Adipocyte (in vitro differentiated cells): ENCODE results near the gene RAB30.

Experiments
- DNase-seq: peaks from one replicate; pipeline ENCODE4 v3.0.0-alpha.2; 2015; ENCODE audit warnings: low read depth
- H3K27me3 ChIP-seq: replicated peaks from 2 replicates; pipeline ENCODE4 v1.7.0; 2013; ENCODE audit warnings: mild to moderate bottlenecking, low read length, moderate library complexity; ENCODE audit not compliant: control insufficient read depth, insufficient read depth
- H3K36me3 ChIP-seq: 2 replicates; pipeline ENCODE4 v1.7.0; 2013; ENCODE audit warnings: low read length, mild to moderate bottlenecking, moderate library complexity; ENCODE audit not compliant: control insufficient read depth, insufficient read depth, severe bottlenecking
- H3K4me1 ChIP-seq: 2 replicates; pipeline ENCODE4 v1.7.0; 2013; ENCODE audit warnings: mild to moderate bottlenecking, low read length, moderate library complexity; ENCODE audit not compliant: control insufficient read depth, insufficient read depth
- H3K4me3 ChIP-seq: 2 replicates; pipeline ENCODE4 v1.7.0; 2013; ENCODE audit warnings: mild to moderate bottlenecking, low read length, moderate library complexity
- H3K9ac ChIP-seq: 2 replicates; pipeline ENCODE4 v1.7.0; 2013; ENCODE audit warnings: mild to moderate bottlenecking, low read length, moderate library complexity
- H3K9me3 ChIP-seq: 2 replicates; pipeline ENCODE4 v1.7.0; 2013; ENCODE audit warnings: mild to moderate bottlenecking, low read length, moderate library complexity; ENCODE audit not compliant: control insufficient read depth

RAB30 gene

DNA sequence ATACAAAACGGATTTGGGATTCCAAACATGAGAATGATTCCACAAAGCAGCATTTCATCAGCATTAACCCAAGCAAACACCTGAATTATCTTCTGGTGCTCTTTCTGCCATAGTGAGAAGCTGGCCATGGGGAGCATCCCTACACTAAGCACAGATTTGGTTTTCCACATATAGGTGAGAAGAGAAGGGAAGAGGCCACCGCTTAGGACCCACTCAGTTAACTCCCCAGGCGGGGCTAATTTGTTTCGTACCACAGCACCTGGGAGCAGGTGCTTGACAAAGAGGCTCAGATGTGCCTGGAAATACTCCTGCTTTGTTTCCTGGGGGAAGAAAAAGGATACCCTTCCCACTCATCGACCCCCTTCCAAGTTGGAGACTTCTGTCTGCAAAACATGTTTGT is 64.2 kb downstream of the RAB30 start:
- Histone ChIP-seq H3K27me3 (no peaks in the 10 kb centered on the region), H3K4me1 (peaks cover 27% of the 10 kb centered on the region), H3K36me3 (no peaks in the 10 kb centered on the region), H3K9ac (no peak overlapping the region), H3K4me3 (no peak overlapping the region), H3K9me3 (no peaks in the 10 kb centered on the region)
- DNase-seq: no peak

DNA sequence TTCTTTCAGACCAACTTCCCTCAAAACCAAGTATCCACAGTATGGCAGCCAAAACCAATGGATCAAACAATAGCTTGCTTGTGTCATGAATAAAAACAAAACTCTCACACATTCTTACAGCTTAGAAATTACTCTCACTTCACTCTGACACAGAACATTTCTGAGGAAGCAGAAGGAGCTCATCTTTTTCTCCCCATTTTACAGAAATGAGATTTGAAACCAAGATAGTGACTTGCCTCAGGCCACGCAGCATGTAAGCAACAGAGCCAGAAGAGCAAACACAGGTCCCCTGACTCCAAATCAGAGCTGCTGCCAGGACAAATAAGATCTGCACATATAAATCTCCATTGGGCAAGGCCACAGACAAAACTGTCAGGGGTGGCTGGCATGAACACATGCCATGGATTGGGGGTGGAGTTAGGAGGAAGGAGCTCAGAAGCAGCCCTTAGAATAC is 64.8 kb downstream of the RAB30 start:
- H3K4me1 ChIP-seq: peaks cover 33% of the 10 kb centered on the region
- H3K4me3 ChIP-seq: no peak overlapping the region
- H3K27me3 ChIP-seq: no peaks in the 10 kb centered on the region
- no peaks in the 10 kb centered on the region for H3K36me3 ChIP-seq
- peak; percentile 12 for DNase-seq
- H3K9ac ChIP-seq: no peak overlapping the region
- H3K9me3 ChIP-seq: no peaks in the 10 kb centered on the region

DNA sequence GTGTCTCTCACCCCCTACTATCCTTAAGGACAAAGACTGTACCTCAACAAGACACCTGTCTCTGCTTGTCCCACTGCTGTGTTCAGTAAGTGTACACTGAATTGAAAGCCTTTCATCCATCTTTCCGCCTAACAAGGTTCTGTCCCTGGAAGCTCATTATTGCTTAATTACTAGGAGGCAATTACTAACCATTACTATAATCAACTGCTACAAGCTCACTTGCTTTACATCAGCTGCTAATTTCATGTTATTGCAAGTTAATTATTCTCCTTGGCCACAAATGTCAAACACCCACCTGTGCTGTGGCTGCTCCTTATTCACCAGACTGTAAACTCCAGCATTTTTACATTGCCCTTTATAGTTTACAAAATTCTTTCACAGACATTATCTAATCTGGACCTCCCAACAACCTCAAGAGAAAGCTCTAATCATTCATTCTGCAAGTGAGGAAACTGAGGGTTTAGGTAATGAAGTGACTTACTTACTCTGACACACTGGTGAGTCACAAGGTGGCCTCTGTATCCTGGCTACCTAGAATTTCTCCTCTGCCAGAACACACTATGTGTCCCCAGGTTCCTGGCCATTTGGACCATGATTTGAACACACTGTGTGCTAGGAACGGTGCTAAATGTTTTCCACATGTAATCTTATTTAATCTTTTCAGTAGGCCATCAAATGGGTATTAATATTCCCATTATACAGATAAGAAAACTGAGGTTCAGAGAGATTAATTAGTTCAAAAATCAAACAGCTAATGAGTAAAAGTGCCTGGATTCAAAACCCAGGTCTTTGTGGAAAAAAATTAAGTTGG is 66.7 kb downstream of the RAB30 start:
- Histone ChIP-seq H3K4me1 (peaks cover 33% of the 10 kb centered on the region), H3K27me3 (no peaks in the 10 kb centered on the region), H3K36me3 (no peaks in the 10 kb centered on the region), H3K9me3 (no peaks in the 10 kb centered on the region), H3K9ac (no peak overlapping the region), H3K4me3 (no peak overlapping the region)
- no peak for DNase-seq

DNA sequence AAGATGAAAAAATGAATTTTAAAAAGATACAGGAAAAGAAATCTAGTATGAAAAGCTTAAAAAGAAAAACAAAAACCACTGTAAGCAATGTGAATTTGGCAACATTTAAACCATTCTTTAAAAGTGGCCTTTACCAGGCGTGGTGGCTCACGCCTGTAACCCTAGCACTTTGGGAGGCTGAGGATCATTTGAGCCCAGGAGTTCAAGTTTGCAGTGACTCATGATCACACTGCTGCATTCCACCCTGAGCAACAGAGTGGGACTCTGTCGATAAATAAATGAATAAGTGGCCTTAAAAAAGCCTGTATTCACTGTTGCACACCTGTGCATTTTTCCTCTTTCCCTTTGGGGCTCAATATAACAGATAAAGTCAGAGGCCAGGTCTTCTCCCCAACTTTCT is 69.2 kb downstream of the RAB30 start:
- no peak overlapping the region for H3K4me3 ChIP-seq
- H3K9ac ChIP-seq: no peak overlapping the region
- H3K9me3 ChIP-seq: no peaks in the 10 kb centered on the region
- H3K4me1 ChIP-seq: peaks cover 21% of the 10 kb centered on the region
- DNase-seq: no peak
- no peaks in the 10 kb centered on the region for H3K36me3 ChIP-seq
- no peaks in the 10 kb centered on the region for H3K27me3 ChIP-seq

DNA sequence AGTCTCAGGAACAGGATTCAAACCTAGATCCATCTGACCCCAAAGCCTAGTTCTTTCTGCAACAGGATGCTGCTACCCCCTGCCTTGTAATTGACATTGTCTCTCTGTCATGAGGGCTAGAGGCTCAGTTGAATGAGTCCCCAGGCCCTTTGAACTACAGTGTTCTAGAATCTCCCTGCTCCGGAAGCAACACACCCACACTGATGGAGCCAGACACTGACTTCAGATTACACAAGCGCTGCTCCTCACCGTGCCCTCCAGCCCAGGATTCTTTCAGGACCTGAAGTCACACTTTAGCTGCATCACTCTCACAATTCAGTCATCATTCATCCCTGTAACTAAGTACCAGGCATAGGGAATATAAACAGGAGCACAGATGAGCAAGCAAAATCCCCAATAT is 69.6 kb downstream of the RAB30 start:
- Histone ChIP-seq H3K9me3 (no peaks in the 10 kb centered on the region), H3K27me3 (no peaks in the 10 kb centered on the region), H3K4me1 (peaks cover 16% of the 10 kb centered on the region), H3K4me3 (no peak overlapping the region), H3K36me3 (no peaks in the 10 kb centered on the region), H3K9ac (no peak overlapping the region)
- no peak for DNase-seq

DNA sequence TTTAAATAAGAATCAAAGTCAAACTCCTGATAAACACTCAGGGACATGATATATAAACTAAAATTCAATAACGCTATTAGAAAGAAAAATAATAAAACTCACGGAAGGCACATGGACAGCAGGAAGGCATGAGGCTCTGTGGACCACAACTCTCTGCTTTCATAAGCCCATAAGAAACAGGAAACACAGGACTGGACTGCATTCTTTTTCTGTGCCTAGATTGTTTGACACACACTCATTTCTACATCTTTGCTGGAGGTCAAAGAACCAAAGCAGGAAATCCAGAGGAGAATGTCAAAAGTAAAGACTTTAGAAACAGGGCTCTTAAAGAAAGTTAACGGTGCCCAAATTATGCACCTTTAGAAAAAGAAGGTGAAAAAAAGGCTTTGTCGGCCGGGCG is 71.3 kb downstream of the RAB30 start:
- no peak for DNase-seq
- Histone ChIP-seq H3K27me3 (no peaks in the 10 kb centered on the region), H3K9ac (no peak overlapping the region), H3K4me1 (peaks cover 22% of the 10 kb centered on the region), H3K4me3 (no peak overlapping the region), H3K36me3 (no peaks in the 10 kb centered on the region), H3K9me3 (no peaks in the 10 kb centered on the region)

DNA sequence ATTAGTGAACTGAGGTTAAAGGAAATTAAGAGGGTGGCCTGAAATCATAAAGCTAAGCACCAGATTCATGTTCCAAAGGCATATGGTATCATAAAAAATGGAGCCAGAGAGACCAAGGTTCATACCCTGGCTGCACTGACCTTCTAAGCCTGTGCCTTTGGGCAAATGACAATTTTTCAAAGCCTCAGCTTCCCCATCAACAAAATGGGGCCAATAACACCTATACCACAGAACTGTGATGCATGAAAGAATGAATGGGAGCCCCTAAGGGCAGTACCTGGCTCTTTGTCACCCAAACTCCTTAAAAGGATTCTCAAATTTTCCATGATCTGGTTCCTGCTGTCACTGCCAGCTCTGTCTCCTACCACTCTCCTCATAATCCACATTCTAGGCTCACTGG is 72.5 kb downstream of the RAB30 start:
- no peak for DNase-seq
- Histone ChIP-seq H3K9me3 (no peaks in the 10 kb centered on the region), H3K36me3 (no peaks in the 10 kb centered on the region), H3K27me3 (no peaks in the 10 kb centered on the region), H3K4me3 (no peak overlapping the region), H3K4me1 (peaks cover 33% of the 10 kb centered on the region), H3K9ac (no peak overlapping the region)

DNA sequence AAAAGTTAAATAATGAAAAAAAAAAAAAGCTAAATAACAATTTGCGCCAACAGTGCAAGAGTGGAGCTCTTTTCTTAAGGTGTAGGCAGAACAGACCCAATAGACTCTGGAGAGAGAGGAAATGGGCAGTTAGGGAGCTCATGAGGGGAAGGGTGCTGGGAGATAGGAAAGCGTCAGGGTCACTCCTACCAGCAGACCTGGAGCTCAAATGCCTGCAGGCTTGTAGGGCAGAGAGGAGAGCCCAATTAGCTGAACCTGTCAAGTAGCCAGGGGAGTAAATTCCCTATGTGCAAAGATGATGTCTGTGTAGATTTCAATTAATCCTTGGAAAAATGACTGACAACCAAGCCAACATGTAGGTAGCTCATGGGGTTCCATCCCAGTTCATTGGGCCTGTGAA is 73.0 kb downstream of the RAB30 start:
- DNase-seq: no peak
- H3K36me3 ChIP-seq: no peaks in the 10 kb centered on the region
- H3K9ac ChIP-seq: no peak overlapping the region
- H3K4me3 ChIP-seq: no peak overlapping the region
- H3K27me3 ChIP-seq: no peaks in the 10 kb centered on the region
- H3K9me3 ChIP-seq: no peaks in the 10 kb centered on the region
- peaks cover 34% of the 10 kb centered on the region for H3K4me1 ChIP-seq

DNA sequence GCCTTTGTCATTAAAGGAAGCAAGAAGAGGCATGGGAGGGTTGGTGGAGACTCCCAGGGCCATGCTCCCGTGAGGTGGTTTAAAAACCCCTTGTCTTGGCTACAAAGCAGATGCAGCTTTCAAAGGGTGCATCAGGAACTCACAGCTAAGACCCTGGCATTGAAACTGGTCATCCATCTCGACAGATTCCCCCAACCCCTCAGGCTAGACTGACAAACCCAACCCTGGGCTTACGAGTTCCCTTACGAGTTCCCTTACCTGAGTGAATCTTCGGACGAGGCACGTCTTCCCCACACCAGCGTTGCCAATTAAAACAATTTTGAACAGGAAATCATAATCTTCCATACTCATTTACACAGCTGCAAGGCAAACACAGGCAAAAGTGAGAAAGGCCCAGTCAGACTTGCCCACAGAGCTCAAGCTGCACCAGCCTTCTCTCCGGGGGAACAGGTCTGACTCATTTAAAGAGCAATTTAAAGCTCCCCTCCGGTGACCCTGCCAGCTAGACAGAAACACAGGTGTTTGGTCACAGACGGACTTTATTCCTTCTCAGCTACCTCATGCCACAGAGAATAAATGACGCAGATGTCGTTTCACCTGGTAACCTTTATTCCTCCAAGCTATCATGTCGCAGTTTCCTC is 74.6 kb downstream of the RAB30 start:
- Histone ChIP-seq H3K9me3 (no peaks in the 10 kb centered on the region), H3K27me3 (no peaks in the 10 kb centered on the region), H3K4me1 (peaks cover 29% of the 10 kb centered on the region), H3K4me3 (no peak overlapping the region), H3K36me3 (peaks cover 11% of the 10 kb centered on the region), H3K9ac (no peak overlapping the region)
- DNase-seq: no peak

DNA sequence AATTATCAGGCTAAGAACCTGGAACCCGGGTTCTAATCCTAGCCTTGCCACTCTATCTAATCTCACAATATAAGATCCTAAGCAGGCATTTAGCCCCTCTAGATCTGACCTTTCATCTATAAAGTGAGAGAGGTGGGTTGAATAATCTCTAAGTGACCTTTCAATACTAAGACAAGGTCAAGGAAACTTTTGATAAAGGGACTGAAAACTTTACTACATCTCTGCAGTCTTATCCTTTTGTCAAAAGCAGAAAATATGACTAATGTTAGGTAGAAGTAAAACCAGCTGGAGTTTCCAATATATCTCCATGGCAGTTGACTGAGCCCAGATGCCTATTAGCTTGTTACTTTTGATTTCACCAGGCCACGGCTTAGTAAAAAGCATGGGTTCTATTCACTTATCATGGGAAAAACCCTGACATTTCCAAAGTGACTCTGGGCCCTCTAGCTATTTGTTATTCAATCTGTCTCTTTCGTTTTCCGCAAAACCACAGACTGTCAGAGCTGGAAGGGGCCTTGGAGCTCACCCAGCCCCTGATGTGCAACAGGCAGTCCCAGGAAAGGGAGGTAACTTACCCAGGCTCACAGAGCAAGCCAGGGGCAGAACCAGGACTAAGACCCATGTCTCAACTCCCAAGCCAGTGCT is 75.8 kb downstream of the RAB30 start:
- peaks cover 11% of the 10 kb centered on the region for H3K36me3 ChIP-seq
- H3K4me3 ChIP-seq: peak overlapping the region; percentile 48
- peak; percentile 92 for DNase-seq
- no peak overlapping the region for H3K9ac ChIP-seq
- H3K27me3 ChIP-seq: no peaks in the 10 kb centered on the region
- no peaks in the 10 kb centered on the region for H3K9me3 ChIP-seq
- peaks cover 23% of the 10 kb centered on the region for H3K4me1 ChIP-seq

DNA sequence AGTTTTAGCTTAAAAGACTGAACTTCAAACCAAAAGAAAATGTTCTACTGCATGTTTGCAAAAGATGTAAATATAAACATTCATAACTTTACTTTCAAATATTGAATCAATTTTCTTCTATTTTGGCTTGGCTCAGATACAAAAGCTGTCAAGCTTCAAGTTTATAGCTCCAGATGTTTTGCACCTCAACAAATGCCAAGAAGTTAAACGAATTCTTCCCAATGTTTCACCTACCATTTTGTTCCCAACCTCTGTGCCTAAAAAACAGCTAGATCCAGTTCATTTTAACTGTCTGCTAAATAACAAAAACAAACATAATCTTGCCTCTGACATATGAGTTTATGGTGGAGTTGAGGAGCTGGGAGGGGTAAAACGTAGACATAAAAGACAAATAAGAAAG is 76.5 kb downstream of the RAB30 start:
- Histone ChIP-seq H3K4me1 (peaks cover 23% of the 10 kb centered on the region), H3K9me3 (no peaks in the 10 kb centered on the region), H3K4me3 (no peak overlapping the region), H3K36me3 (peaks cover 11% of the 10 kb centered on the region), H3K9ac (no peak overlapping the region), H3K27me3 (no peaks in the 10 kb centered on the region)
- peak; percentile 63 for DNase-seq
